GM23338 (cell line): ENCODE results near the gene PNLIPRP2.

Experiments used
- CREB1 ChIP-seq: fragments of 250-450 bp; sonication (Bioruptor Pico); IDR thresholded peaks from 2 replicates; pipeline ENCODE4 v1.5.0; 2020; ENCODE audit warnings: low read depth, mild to moderate bottlenecking, moderate library complexity
- EZH2phosphoT487 ChIP-seq: fragments of 200-600 bp; sonication (generic); IDR thresholded peaks from one replicate; pipeline ENCODE4 v1.8.1; 2018; ENCODE audit warnings: antibody characterized with exemption; ENCODE audit not compliant: unreplicated experiment
- JUNB ChIP-seq: IDR thresholded peaks from one replicate; pipeline ENCODE4 v1.6.1; 2016; ENCODE audit warnings: antibody characterized with exemption; ENCODE audit not compliant: unreplicated experiment
- POLR2AphosphoS5 ChIP-seq: IDR thresholded peaks from 2 replicates; pipeline ENCODE4 v1.6.1; 2016; ENCODE audit warnings: antibody characterized with exemption, low read depth
- STAT1 ChIP-seq: IDR thresholded peaks from one replicate; pipeline ENCODE4 v1.6.1; 2016; ENCODE audit warnings: antibody characterized with exemption; ENCODE audit not compliant: unreplicated experiment
- ZNF331 ChIP-seq: fragments of 250-450 bp; sonication (Bioruptor Pico); IDR thresholded peaks from 2 replicates; pipeline ENCODE4 v1.5.0; 2020; ENCODE audit warnings: low read depth, mild to moderate bottlenecking, moderate library complexity
- TF ChIP-seq, protein P1 (sequence below), 2 experiments: fragments of 200-600 bp in 1 of 2; sonication (generic) in 1 of 2; conservative IDR thresholded peaks; 2 replicates each; pipeline versions ENCODE4 v1.5.1 to v1.6.1; 2016 to 2017; ENCODE audit warnings: antibody characterized with exemption in 2 of 2, low read depth in 2 of 2, mild to moderate bottlenecking in 2 of 2, moderate library complexity in 1 of 2
- TF ChIP-seq, protein P2 (sequence below): IDR thresholded peaks from one replicate; pipeline ENCODE4 v1.6.1; 2018; ENCODE audit warnings: antibody characterized with exemption; ENCODE audit not compliant: unreplicated experiment

DNA sequence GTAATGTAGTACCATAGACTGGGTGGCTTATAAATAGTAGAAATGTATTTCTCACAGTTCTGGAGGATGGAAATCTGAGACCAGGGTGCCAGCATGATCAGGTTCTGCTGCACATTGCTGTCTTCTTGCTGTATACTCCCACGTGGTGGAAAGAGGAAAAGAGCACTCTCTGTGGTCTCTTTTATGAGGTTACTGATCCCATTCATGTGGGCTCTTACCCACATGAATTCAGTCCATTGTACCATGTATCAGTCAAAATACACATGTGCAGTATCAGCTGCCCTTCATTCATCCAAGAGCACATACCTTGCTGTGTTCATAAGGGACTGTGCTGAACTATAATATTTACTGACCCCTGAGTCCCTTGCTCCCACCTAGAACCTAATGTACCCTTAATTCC is 17.1 kb downstream of the PNLIPRP2 start:
- TF ChIP-seq POLR2AphosphoS5 (no peak), CREB1 (no peak), JUNB (no peak), EZH2phosphoT487 (no peak), ZNF331 (no peak), STAT1 (no peak)
- TF ChIP-seq, protein P1, sequence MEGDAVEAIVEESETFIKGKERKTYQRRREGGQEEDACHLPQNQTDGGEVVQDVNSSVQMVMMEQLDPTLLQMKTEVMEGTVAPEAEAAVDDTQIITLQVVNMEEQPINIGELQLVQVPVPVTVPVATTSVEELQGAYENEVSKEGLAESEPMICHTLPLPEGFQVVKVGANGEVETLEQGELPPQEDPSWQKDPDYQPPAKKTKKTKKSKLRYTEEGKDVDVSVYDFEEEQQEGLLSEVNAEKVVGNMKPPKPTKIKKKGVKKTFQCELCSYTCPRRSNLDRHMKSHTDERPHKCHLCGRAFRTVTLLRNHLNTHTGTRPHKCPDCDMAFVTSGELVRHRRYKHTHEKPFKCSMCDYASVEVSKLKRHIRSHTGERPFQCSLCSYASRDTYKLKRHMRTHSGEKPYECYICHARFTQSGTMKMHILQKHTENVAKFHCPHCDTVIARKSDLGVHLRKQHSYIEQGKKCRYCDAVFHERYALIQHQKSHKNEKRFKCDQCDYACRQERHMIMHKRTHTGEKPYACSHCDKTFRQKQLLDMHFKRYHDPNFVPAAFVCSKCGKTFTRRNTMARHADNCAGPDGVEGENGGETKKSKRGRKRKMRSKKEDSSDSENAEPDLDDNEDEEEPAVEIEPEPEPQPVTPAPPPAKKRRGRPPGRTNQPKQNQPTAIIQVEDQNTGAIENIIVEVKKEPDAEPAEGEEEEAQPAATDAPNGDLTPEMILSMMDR (conservative IDR thresholded peaks at IDR 0.05; ENCODE audit: low read depth in 2 of 2): no peak
- TF ChIP-seq, protein P2, sequence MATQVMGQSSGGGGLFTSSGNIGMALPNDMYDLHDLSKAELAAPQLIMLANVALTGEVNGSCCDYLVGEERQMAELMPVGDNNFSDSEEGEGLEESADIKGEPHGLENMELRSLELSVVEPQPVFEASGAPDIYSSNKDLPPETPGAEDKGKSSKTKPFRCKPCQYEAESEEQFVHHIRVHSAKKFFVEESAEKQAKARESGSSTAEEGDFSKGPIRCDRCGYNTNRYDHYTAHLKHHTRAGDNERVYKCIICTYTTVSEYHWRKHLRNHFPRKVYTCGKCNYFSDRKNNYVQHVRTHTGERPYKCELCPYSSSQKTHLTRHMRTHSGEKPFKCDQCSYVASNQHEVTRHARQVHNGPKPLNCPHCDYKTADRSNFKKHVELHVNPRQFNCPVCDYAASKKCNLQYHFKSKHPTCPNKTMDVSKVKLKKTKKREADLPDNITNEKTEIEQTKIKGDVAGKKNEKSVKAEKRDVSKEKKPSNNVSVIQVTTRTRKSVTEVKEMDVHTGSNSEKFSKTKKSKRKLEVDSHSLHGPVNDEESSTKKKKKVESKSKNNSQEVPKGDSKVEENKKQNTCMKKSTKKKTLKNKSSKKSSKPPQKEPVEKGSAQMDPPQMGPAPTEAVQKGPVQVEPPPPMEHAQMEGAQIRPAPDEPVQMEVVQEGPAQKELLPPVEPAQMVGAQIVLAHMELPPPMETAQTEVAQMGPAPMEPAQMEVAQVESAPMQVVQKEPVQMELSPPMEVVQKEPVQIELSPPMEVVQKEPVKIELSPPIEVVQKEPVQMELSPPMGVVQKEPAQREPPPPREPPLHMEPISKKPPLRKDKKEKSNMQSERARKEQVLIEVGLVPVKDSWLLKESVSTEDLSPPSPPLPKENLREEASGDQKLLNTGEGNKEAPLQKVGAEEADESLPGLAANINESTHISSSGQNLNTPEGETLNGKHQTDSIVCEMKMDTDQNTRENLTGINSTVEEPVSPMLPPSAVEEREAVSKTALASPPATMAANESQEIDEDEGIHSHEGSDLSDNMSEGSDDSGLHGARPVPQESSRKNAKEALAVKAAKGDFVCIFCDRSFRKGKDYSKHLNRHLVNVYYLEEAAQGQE: no peak
